ENCODE results near the gene SETD6. TPM values are rescaled to one million over a fixed set of nuclear protein-coding genes. Genes with fewer than 3 reads are reported as not detected.

Gene SETD6
- polyA plus RNA-seq, 1 of the 3 experiments (the other 2 are of a cell fraction): 17.2 TPM

DNA sequence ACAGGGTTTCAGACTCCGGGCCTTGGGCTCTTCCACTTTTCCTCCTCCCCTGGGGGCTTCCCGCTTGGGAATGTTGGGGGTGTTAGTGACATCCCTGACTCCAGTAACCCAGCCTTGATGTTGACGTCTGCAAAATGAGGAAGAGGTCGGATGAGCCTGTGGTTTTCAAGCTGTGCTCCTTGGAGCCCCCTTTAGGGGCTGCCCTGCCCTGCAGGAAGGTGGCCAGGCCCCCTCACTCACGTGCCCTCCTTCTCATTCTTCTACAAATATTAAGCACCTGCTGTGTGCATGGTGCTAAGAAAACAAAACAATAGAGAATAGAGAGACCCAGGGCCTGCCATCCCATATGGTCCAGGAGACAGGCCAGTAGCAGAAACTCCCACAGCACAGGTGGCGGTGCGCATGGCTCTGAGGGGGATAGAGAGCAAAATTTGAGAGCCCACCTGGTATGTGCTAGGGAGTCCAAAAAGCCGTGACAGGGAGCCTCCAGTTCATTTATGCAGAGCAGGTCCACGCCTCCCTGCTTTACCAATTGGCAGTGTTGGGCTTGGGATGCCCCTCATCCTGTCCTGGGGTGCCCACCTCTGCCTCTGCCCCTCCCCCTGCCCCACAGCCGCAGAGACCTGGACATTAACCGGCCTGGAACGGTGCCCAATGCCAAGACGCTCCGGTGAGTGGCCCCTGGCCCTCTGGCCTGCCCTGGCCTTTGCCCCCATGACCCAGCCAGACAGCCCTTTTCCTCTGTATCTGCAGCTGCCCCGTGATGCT lies 7.9 kb upstream of the SETD6 start:
- DNase-seq: no peak
- Histone ChIP-seq H3K27me3 (ENCODE audit: insufficient read depth) (no peaks in the 10 kb centered on the region), H3K4me3 (ENCODE audit: low read depth in 2 of 2, low read length in 1 of 2) (no peak overlapping the region), H3K79me2 (ENCODE audit: insufficient read depth) (no peaks in the 10 kb centered on the region), H3K36me3 (replicated peaks in 1 of 2; ENCODE audit: control insufficient read depth in 1 of 2, insufficient read depth in 2 of 2, low read length in 1 of 2) (peaks cover 0 to 30% of the 10 kb centered on the region in 2 experiments), H3K9ac (no peak overlapping the region), H3K4me1 (ENCODE audit: control insufficient read depth in 1 of 2, insufficient read depth in 2 of 2, low read depth in 1 of 2, low read length in 1 of 2) (peaks cover 0 to 3% of the 10 kb centered on the region in 2 experiments; a peak in 1 of 4 replicates), H3K27ac (ENCODE audit: low read depth in 2 of 2, low read length in 1 of 2) (no peak overlapping the region), H4K20me1 (ENCODE audit: insufficient read depth) (no peaks in the 10 kb centered on the region), H3K4me2 (no peak overlapping the region), H3F3A (replicated peaks; ENCODE audit: insufficient read depth) (no peaks in the 10 kb centered on the region), H2AFZ (ENCODE audit: low read depth) (no peak overlapping the region), H3K9me3 (no peaks in the 10 kb centered on the region), H3K9me2 (no peaks in the 10 kb centered on the region)
- CTCF ChIA-PET: interaction anchor here (1.0 to 1.7 kb wide), 4 partner anchors 12 to 170 kb away, joined by 3 to 9 read pairs (median 5); no protein-coding TSS in a partner anchor
- WGBS (ENCODE audit: low lambda C conversion rate): 90% methylated on average over 14 of the region's 15 CpGs
- TF ChIP-seq CHD2 (IDR thresholded peaks at IDR 0.05; ENCODE audit: low read length, partially characterized antibody): no peak
- POLR2A ChIA-PET: no interaction called here

DNA sequence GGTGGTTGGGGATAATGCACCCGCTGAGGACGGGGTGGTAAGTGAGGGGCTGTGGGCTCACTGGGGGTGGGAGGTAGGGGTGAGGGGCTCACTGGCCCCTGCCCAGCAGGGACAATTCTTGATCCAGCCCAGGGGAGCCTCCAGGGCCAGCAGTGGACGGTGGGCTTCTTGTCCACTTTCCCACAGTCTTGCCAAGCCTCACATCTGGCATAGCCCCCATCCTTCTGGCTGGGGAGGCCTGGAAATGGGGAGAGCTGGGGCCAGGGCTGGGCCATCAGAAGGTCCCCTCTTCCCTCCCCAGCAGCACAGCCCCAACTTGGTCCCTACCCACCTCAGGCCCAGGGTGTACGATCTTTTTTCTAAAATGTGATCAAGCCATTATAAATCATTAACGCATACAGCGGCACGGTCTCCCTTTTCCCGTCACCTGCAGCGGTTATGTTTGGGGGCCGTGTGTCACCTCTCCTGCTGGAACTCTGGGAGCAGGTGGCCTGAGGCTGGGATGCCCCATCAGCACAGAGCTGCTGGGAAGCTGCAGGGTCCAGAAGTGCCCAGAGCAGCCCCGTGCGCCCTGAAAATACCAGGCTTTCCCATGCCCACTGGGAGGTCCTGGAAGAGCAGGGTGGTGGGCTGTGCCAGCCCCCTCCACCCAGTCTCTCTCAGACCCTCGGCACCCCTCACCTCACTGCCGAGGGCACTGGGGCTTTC lies 7.2 kb upstream of the SETD6 start:
- H3K79me2 ChIP-seq (ENCODE audit: insufficient read depth): no peaks in the 10 kb centered on the region
- H3F3A ChIP-seq (replicated peaks; ENCODE audit: insufficient read depth): peaks cover 5% of the 10 kb centered on the region
- POLR2A ChIA-PET: no interaction called here
- DNase-seq: no peak
- H3K27ac ChIP-seq (ENCODE audit: low read depth in 2 of 2, low read length in 1 of 2): no peak overlapping the region
- H3K27me3 ChIP-seq (ENCODE audit: insufficient read depth): no peaks in the 10 kb centered on the region
- H3K4me3 ChIP-seq (ENCODE audit: low read depth in 2 of 2, low read length in 1 of 2): no peak overlapping the region
- no peak overlapping the region for H3K9ac ChIP-seq
- H4K20me1 ChIP-seq (ENCODE audit: insufficient read depth): no peaks in the 10 kb centered on the region
- no peaks in the 10 kb centered on the region for H3K9me2 ChIP-seq
- TF ChIP-seq YY1 (IDR thresholded peaks at IDR 0.05; ENCODE audit: low read depth) (no peak), SIN3A (IDR thresholded peaks at IDR 0.05; ENCODE audit: borderline replicate concordance, low read depth, low read length) (no peak), MEF2A (IDR thresholded peaks at IDR 0.05; ENCODE audit: borderline replicate concordance, low read depth) (no peak), RAD21 (IDR thresholded peaks at IDR 0.05; ENCODE audit: low read length) (no peak), CHD2 (IDR thresholded peaks at IDR 0.05; ENCODE audit: low read length, partially characterized antibody) (no peak), SMC3 (IDR thresholded peaks at IDR 0.05; ENCODE audit: low read depth, low read length) (no peak), TCF12 (IDR thresholded peaks at IDR 0.05) (no peak), RXRA (IDR thresholded peaks at IDR 0.05; ENCODE audit: borderline replicate concordance, low read depth) (no peak)
- TF ChIP-seq, protein P1, sequence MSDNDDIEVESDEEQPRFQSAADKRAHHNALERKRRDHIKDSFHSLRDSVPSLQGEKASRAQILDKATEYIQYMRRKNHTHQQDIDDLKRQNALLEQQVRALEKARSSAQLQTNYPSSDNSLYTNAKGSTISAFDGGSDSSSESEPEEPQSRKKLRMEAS (IDR thresholded peaks at IDR 0.05; ENCODE audit: low read depth): no peak
- TF ChIP-seq, protein P2, sequence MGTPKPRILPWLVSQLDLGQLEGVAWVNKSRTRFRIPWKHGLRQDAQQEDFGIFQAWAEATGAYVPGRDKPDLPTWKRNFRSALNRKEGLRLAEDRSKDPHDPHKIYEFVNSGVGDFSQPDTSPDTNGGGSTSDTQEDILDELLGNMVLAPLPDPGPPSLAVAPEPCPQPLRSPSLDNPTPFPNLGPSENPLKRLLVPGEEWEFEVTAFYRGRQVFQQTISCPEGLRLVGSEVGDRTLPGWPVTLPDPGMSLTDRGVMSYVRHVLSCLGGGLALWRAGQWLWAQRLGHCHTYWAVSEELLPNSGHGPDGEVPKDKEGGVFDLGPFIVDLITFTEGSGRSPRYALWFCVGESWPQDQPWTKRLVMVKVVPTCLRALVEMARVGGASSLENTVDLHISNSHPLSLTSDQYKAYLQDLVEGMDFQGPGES (IDR thresholded peaks at IDR 0.05; ENCODE audit: low read depth, low read length): no peak
- H3K9me3 ChIP-seq: no peaks in the 10 kb centered on the region
- H2AFZ ChIP-seq (ENCODE audit: low read depth): no peak overlapping the region
- H3K4me1 ChIP-seq (ENCODE audit: control insufficient read depth in 1 of 2, insufficient read depth in 2 of 2, low read depth in 1 of 2, low read length in 1 of 2): peaks cover 0 to 3% of the 10 kb centered on the region in 2 experiments; a peak in 1 of 4 replicates
- CTCF ChIA-PET: no interaction called here
- WGBS (ENCODE audit: low lambda C conversion rate): 97% methylated on average over 8 of the region's 14 CpGs
- H3K4me2 ChIP-seq: no peak overlapping the region
- peaks cover 0 to 30% of the 10 kb centered on the region in 2 experiments for H3K36me3 ChIP-seq (replicated peaks in 1 of 2; ENCODE audit: control insufficient read depth in 1 of 2, insufficient read depth in 2 of 2, low read length in 1 of 2)
